Prostate gland (tissue), 2 donors: Measurements from ENCODE around the gene ZMIZ1. TPM values are rescaled to one million over a fixed set of nuclear protein-coding genes. Genes with fewer than 3 reads are reported as not detected.

Experiments used
- DNase-seq: peaks from one replicate; pipeline ENCODE4 v3.0.0-alpha.2; 2019; ENCODE audit warnings: low spot score
- H3K27ac ChIP-seq, 2 donors: fragments of 200-600 bp; sonication (generic); 2 replicates each; pipeline ENCODE4 v1.5.1; 2017 to 2019
- H3K27me3 ChIP-seq: fragments of 200-600 bp; sonication (generic); replicated peaks from 2 replicates; pipeline ENCODE4 v1.5.1; 2019; ENCODE audit not compliant: insufficient read depth
- H3K36me3 ChIP-seq, 2 donors: fragments of 200-600 bp; sonication (generic); 1 replicate in 1 of 2; 2 replicates in 1 of 2; pipeline versions ENCODE4 v1.5.1 to v1.8.1; 2017 to 2019
- H3K4me1 ChIP-seq: fragments of 200-600 bp; sonication (generic); replicated peaks from 2 replicates; pipeline ENCODE4 v1.5.1; 2019
- H3K4me3 ChIP-seq, 2 donors: fragments of 200-600 bp; sonication (generic); 2 replicates each; pipeline ENCODE4 v1.5.1; 2017 to 2019
- H3K9me3 ChIP-seq: fragments of 200-600 bp; sonication (generic); 2 replicates; pipeline ENCODE4 v1.5.1; 2017
- CTCF ChIP-seq, 4 experiments: fragments of 200-600 bp in 2 of 4; fragments of 450-650 bp in 2 of 4; sonication (generic) in 2 of 4; IDR thresholded peaks; 1 replicate in 3 of 4; 2 replicates in 1 of 4; pipeline ENCODE4 v1.5.1; 2016 to 2019; ENCODE audit warnings: antibody characterized with exemption in 4 of 4, mild to moderate bottlenecking in 2 of 4, moderate library complexity in 2 of 4
- POLR2A ChIP-seq: fragments of 450-650 bp; IDR thresholded peaks from one replicate; pipeline ENCODE4 v1.6.1; 2016; ENCODE audit warnings: antibody characterized with exemption, mild to moderate bottlenecking
- POLR2AphosphoS5 ChIP-seq: sonication (generic); formaldehyde crosslinking; IDR thresholded peaks from one replicate; pipeline ENCODE4 v1.6.1; 2017; ENCODE audit warnings: antibody characterized with exemption
- WGBS: methylation state at CpG from one replicate; pipeline ENCODE4 v1.1.5; 2018; 5-methylcytosine and 5-hydroxymethylcytosine counted together
- intact Hi-C: fragments of 100-400 bp; cut with DNase I; formaldehyde crosslinking; loops from one replicate; pipeline ENCODE4 v1.14.2; 2022
- total RNA-seq, 2 donors: library from RNA; depleted of rRNA; stranded (reverse); fragments of >200 nt; gene quantifications; one replicate each; pipeline ENCODE4 v1.1.0, GENCODE V29; 2016

ZMIZ1 gene
- total RNA-seq, 2 donors from 2014 or later: 69.6 to 78.5 TPM

- TF ChIP-seq POLR2A (no peak), CTCF (IDR thresholded peaks at IDR 0.05) (no peak), POLR2AphosphoS5 (no peak)
- no peaks in the 10 kb centered on the region for H3K36me3 ChIP-seq
- no peak overlapping the region for H3K27ac ChIP-seq
- intact Hi-C loops: no loop called here
- no peak for DNase-seq
- H3K27me3 ChIP-seq: no peaks in the 10 kb centered on the region
- WGBS: 83% methylated on average over 18 of the region's 18 CpGs
- no peaks in the 10 kb centered on the region for H3K9me3 ChIP-seq
- no peaks in the 10 kb centered on the region for H3K4me1 ChIP-seq
- H3K4me3 ChIP-seq: no peak overlapping the region
Observed at GRCh38 chr10:79027147-79028055, 41.4 kb upstream of the ZMIZ1 start.

GRCh38 chr10:79028056-79028430 lies 40.7 kb upstream of the ZMIZ1 start:
- TF ChIP-seq CTCF (IDR thresholded peaks at IDR 0.05) (no peak), POLR2A (no peak), POLR2AphosphoS5 (no peak)
- no peaks in the 10 kb centered on the region for H3K9me3 ChIP-seq
- H3K4me1 ChIP-seq: no peaks in the 10 kb centered on the region
- no peaks in the 10 kb centered on the region for H3K27me3 ChIP-seq
- no peak overlapping the region for H3K27ac ChIP-seq
- intact Hi-C loops: no loop called here
- no peak for DNase-seq
- H3K4me3 ChIP-seq: no peak overlapping the region
- no peaks in the 10 kb centered on the region for H3K36me3 ChIP-seq
- WGBS: 80% methylated on average over 4 of the region's 4 CpGs

GRCh38 chr10:79028451-79029010 lies 40.2 kb upstream of the ZMIZ1 start:
- H3K4me1 ChIP-seq: no peaks in the 10 kb centered on the region
- H3K36me3 ChIP-seq: no peaks in the 10 kb centered on the region
- H3K27me3 ChIP-seq: no peaks in the 10 kb centered on the region
- H3K27ac ChIP-seq: no peak overlapping the region
- TF ChIP-seq CTCF (IDR thresholded peaks at IDR 0.05) (no peak), POLR2A (no peak), POLR2AphosphoS5 (no peak)
- no peaks in the 10 kb centered on the region for H3K9me3 ChIP-seq
- WGBS: 91% methylated on average over 5 of the region's 5 CpGs
- intact Hi-C loops: no loop called here
- H3K4me3 ChIP-seq: no peak overlapping the region
- DNase-seq: no peak

GRCh38 chr10:79029478-79030390 lies 39.0 kb upstream of the ZMIZ1 start:
- no peaks in the 10 kb centered on the region for H3K9me3 ChIP-seq
- no peak overlapping the region for H3K27ac ChIP-seq
- no peaks in the 10 kb centered on the region for H3K4me1 ChIP-seq
- DNase-seq: no peak
- no peaks in the 10 kb centered on the region for H3K36me3 ChIP-seq
- intact Hi-C loops: no loop called here
- WGBS: 90% methylated on average over 12 of the region's 12 CpGs
- TF ChIP-seq POLR2AphosphoS5: no peak
- TF ChIP-seq POLR2A: no peak
- TF ChIP-seq CTCF (IDR thresholded peaks at IDR 0.05): no peak
- H3K4me3 ChIP-seq: no peak overlapping the region
- H3K27me3 ChIP-seq: no peaks in the 10 kb centered on the region
